ENCODE results near the gene RAB3A.
"Not testable (repeated sequence)": the region's sequence is repeated elsewhere in the genome, so short reads cannot be mapped to it uniquely, and the experiment has no call there.

The RAB3A gene

DNA sequence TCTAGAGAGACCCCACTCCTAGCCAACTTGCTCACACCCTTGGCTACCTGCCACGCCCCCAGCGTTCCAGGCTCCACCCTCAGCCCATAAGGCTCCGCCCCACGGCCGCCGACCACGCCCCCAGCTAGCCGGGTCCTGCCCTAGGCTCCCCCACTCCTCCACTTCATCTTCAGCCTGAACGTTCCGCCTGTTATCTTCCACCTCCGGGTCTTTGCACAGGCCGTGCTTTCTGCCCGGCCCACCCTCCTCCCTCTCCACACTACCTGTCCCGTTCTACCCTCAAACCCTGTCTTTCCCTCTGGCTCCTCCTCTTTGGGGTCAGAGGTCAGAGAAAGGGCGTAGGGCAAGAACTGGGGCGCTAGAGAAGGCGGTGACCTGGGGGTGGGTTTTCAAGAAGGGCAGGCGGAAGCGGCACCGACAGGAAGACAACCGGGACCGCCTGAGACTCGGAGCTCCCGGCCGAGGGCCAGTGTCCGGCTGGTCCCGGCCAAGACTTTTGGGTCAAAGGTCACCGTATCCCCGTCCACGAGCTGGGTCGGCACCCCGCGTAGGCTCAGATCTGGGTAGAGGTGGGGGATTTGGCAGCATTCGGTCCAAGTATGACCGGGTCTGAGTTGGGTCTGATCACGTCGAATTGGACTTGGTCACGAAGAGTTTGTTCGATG is 20.1 kb upstream of the RAB3A start:
- DNase-seq = peak in 1 of 2 experiments; percentile 66

DNA sequence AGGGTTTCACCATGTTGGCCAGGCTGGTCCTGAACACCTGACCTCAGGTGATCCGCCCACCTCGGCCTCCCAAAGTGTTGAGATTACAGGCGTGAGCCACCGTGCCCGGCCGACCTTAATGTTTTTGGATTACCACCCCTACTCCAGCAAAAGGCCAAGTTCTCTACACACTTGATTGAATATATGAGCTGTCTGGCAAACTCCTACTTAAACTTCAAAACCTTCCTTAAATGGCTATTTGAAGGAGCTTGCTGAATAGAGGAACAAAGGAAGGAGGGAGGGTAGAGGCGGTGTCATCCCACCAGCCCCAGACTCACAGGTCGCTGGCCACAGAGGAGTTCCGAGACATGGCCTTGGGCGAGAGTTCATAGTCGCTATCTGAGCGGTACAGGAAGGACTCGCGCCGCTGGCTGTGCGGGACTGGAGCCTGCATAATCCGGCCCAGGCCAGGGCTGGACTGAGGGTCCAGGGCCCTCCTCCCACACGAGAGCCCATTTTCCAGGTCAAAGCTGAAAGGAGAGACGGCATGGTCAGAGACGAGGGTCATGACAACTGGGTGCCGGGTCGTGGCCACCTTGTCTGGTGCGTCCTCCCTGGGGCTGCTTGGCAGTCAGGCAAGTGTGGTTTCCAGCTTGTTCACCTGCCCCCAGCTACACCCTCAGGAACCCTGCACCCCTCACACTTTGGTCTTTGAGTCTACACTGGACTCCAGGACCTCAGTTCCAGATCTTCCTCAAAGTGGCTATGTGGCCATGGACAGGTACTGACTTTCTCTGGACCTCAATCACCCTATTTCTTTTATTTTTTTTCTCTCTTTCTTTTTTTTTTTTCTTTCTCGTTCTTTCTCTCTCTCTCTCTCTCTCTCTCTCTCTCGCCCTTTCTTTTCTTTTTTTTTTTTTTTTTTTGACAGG is 18.2 kb upstream of the RAB3A start:
- DNase-seq = no peak

DNA sequence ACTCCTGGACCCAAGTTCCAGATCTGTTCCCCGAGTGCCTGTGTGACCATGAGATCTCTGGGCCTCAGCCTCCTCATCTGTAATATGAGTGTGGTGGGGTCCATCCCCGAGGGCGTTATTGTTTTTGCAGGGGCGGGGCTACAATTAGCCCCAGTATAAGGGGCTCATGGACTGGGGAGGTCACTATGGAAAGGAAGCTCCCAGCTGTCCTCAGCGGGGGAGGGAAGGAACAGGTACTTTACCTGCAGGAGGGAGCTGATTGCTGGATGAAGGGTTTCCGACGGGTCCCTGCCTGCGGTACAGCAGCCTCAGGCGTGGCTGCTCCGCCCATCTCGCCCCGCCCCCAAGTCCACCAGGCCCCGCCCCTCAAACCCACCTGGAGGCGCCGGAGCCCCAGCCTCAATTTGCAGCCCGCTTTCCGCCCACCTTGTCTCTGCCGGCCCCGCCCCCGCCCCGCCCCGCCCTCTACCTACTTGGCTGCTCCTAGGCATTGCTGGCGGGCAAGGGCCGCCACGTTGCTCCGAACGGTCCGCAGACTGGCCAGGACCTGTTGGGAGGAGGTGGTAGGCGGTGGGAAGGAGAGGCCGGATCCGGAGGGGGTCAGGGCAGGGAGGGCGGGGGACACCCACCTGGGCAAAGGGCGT is 16.9 kb upstream of the RAB3A start:
- DNase-seq = no peak

DNA sequence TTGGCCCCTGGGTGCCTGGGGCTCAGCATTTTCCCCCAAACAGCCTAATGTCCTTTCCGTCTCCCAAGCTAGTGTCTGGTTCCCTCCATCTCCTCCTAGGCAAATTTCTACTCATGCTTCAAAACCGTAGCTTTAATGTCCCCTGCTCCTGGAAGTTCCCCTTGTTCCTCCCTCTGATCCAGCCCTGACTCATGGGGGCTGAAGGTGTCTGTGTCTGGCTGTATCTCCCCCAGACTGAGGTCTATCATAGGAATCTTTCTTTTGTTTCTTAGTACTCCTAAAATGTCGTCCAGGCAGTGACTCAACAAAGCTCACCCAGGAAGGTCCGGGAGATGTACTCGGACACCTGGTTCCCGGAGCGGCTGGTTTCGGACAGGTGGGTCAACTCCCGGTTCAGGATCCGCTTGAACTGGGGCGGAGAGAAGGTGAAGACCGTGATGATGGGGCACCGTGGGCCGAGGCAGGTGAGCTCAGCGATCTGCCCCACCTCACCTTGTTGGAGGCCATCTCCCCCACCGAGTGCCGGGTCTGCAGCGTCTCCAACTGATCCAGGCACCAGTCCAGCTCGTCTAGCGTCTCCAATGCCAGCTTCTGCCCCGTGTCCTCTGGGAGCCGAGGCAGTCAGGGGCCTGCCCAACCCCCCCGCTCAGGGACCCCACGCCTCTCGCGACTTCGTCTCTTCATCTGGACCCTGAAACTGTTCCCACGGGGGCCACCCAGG is 16.2 kb upstream of the RAB3A start:
- no peak for DNase-seq

DNA sequence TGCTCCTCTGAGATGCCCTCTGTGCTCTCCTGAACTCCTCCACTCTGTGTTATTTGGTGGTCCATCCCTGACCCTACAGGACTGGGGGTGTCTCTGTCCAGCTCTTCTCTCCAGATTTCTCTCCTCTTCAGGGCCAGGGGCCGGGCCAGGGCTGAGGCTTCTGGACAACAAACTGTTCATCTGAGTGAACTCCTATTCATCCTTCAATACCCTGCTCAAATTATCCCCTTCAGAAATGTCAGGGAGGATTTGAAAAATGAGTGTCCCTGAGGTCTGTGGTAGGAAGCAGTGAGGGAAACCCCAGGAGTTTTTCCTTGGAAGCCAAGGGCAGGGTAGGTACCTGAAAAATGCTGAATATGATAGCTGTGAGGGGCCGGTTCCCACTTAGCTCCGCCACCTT is 14.8 kb upstream of the RAB3A start:
- no peak for DNase-seq

DNA sequence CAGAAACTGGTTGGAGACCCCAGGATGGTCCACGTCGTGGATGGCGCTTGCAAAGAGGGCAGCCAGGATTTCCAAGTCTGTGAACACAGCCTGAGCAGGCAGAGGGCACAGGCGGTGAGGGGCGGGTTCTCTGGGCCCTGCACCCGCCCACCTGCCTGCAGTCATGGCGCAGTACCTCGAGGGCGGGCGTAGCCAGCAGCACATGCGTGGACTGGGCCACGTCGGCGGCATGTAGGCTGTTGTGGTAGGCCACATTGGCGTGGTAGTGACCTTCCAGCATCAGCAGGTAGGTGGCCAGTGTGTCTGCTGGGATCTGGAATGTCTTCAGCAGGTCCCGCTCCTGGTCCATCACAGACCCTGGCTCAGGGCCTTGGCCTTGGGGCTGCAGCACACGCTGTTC is 14.3 kb upstream of the RAB3A start:
- DNase-seq = no peak

DNA sequence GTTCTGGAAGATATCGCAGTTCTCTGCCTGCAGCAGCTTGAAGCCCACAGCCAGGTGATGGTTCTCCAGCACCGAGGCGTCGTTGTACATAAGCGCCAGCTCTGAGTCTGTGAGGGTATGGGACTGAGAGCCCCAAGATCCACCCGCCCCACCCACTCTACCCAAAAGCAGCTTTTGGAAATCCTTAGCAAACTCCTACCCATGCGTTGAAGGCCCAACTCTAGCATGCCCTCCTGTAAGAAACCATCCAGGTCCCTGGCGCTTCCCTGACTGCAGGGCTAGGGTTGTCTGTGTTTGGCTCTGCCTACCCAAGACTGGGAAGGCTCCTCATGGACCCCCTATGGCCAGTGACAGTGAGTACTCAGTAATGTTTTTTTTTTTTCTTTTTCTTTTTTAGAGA is 12.9 kb upstream of the RAB3A start:
- no peak for DNase-seq

DNA sequence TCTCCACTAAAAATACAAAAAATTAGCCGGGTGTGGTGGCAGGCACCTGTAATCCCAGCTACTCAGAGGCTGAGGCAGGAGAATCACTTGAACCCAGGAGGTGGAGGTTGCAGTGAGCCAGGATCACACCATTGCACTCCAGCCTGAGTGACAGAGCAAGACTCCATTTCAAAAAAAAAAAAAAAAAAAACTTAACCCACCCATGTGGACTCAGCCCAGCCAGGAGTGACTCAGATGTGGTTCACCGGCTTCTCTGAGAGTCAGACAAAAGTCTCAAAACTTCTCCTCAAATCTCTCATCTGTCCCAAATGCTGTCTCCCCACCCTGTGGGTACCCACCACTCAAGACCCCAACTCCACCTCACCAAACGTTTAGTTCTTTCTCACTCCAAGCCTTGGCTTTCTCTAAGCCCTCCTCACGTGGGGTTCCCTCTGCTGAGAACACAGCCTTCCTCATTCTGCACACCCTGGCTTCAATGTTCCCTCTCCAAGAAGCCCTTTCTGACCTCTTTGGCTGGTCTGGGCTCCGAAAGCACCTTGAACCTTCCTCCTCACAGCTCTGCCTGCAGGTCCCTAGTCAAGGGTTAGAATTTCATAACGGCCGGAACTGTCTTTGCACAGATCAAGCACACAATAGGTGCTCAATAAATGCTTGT is 11.1 kb upstream of the RAB3A start:
- peak in 1 of 2 experiments; percentile 29 for DNase-seq

DNA sequence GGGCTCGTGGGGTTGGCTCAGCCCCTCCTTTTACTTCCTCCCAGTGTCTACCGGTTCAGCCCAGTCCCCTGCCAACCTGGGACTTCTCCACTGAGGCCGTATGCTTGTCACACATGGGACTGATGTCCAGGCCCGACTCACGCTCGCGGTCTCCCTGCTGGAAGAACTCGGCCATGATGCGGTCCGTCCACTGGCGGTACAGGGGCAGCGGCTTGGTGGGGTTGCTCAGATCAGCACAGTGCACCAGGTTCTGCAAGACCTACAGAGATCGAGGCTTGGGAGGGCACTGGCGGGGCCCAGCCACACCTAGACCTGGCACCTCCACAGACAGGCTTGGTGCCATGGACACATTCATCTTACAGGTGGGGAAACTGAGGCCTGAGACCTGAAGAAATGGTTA is 7.8 kb upstream of the RAB3A start:
- DNase-seq = no peak

DNA sequence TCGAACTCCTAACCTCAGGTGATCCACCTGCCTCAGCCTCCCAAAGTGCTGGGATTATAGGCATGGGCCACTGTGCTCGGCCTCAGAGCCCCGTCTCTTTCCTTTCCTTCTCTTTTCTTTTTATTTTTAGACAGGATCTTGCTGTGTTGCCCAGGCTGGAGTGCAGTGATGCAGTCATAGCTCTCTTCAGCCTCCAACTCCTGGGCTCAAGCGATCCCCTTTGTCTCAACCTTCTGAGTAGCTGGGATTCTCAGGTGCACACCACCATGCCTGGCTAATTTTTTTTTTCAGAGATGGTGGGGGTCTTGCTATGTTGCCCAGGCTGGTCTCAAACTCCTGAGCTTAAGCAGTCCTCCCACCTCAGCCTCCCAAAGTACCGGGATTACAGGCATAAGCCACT is 6.1 kb upstream of the RAB3A start:
- DNase-seq = not testable (repeated sequence)

DNA sequence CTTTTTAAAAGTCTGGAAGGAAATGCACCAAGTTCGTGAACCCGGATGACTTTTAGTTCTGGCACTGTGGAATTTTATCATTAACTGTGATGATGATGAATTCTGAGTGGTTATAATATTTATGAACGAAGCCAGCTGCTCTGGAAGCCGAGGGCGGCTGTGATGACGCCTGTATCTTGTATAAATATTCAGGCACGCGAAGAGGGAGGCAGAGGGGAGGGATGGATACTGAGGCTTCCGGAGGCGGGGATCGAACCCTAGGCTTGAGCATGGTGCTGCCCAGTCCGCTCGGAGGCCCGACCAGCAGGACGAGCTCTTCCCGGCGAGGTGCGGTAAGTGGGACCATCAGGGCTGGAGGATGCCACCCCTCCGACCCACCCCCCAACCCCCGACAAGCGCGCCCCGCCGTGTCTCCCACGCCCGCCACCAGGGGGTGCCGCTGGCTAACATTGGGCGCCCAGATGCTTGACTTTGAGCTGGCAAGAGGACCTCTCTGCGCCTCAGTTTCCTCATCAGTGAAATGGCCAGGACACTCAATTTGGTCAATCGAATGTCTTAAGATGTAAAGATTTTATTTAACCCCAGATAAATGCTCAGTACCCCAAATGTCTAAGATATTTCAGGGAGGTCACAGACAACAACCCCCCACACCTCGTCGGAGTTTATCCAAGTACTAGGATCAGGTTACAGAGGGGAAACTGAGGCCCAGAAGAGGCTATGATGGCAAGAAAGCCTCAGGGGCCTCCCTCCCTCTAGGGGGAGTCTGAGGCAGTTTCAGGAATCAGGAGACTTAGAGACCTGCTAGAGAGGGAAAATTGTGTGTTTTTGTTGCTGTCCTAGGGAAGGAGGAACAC is 4.5 kb upstream of the RAB3A start:
- DNase-seq = no peak

DNA sequence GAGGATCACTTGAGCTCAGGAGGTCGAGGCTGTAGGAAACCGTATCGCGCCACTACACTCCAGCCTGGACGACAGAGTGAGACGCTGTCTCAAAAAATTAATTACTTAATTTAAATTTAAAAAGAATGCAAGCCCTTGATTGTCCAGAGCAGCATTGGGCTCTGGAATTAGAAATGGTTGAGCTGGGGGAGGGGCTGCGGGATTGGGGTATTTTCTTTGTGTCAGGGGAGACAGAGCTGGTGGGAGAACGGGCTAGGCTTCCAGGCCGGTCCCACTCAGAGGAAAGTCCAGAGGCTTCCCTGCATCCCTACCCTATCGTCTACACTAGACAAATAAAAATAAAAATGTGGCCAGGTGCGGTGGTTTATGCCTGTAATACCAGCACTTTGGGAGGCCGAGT is 2.2 kb upstream of the RAB3A start:
- no peak for DNase-seq

DNA sequence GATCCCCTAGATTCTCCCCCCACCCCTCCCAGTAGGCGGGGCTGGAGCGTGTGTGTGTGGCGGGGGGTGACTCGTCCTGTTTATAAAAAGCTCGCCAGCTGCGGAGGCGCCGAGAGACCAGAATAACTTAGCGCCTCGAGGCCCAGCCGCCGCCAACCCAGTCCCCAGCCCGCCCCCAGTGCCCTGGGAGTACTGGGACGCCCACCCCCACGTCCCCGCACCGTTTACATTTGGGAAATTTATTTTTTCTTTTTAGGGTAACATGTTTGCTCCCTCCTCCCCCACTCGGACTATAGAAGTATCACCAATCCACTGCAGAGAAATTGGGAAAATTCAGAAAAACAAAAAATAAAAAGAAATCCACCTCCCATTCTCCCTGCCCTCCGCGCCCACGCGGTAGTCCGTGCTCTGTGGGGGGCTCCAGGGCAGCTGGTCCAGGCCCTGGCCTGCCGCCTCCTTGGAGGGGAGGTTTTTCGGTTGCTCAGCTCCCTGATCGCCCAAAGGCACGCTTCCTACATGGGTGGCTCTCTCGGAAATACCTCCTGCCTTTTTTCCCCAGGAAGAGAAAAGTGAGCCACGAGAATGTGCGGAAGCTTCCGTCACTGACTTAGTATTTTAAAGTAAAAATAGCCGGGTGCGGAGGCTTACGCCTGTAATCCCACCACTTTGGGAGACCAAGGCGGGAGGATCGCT is 1.5 kb upstream of the RAB3A start:
- DNase-seq = peak in 1 of 2 experiments; percentile 20

DNA sequence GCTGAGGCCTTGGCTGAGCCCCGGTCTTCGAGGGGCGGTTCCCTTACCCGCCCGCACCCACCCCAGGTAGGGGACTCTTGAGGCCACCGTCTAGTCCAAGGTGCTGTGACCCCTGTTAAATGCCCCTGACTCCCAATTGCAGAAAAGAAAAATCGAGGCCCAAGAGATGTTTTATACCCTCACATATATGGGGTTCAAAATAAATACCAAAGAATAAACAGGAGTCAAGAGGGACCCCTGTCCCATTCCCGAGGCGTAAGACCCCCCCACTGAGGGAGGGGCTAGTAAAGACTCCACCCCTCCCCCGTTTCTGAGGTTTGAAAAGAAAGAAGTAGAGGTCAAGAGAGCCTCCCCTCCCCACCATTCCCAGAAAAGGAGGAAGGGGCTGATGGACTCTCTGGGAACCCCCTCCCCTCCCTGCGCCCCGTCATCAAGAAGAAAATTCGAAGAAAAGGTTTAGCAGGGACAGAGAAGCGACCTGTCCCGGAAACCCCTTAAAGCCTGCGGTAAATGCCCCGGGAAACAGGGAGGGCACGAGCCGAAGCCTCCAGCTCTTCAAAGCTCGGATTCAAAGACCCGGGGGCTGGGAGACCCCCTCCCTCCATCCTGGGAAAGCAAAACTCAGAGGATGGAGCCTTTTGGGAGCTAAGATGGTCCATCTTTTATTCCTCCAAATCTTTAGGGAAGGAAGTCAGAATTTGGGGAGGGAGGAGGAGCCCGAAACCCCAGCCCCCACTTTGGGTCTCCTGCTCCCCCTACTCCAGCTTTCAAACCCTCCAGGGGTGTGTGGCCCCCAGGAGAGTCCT is 755 bp upstream of the RAB3A start:
- DNase-seq = peak; percentile 67 to 84

DNA sequence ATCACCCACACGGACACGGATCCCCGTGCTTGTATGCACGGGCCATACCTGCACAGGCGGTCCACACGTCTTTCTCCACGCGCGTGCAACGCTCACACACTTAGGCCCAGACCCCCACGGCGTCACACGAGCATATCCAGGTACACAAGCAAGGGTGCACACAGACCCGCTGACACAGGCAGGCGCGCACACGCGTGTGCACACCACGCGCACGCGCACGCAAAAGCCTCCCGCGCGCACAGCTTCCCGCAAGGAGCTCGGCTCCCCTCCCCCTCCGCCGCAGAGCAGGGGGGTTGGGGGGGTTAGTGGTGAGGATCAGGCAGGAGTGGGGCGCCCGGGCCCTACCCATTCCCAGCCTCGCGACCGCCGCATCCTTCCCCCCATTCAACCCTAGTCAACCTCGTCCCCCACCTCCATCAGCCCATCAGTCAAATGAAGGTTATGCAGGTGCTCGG is 407 bp downstream of the RAB3A start:
- DNase-seq = no peak

DNA sequence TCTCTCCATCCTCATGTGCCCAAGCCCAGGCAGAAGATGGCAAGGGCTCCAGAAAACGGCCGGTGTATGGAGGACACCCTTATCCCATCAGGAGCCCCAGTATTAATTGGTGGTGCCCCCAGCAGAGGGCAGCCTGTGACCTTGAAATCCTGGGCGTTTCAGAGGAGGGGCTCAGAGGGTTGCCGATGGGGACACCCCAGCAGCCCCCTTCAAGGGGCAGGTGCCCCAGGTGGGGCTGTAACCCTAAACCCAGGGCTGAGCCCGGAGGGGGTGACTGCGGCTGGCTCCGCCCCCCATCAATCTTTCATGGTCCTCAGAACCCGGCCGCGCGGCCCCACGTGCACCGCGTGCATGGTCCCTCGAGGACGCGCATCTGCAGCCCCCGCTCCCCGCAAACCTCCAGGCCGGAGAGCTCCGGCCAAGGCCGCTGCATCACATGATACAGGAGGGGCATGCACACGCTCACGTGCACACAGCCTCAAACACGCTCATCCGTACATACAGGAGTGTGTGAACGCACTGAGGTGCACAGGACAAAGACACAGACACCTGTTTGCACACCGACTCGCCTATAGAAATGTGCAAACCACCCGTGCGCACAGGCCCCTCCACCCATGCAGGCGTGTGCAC is 949 bp downstream of the RAB3A start:
- DNase-seq = no peak

DNA sequence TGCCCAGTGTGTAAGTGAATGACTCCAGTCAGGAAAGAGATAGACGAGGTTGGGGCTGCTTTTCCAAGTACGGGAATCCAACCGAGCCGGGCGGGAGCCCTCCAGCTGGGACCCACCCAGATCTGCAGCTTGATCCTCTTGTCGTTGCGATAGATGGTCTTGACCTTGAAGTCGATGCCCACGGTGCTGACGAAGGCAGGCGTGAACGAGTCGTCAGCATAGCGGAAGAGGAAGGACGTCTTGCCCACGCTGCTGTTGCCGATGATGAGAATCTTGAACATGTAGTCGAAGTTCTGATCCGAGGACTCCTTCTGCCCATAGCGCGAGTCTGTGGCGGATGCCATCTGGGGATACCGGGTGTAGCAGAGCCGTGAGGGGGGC is 1.5 kb downstream of the RAB3A start:
- no peak for DNase-seq

DNA sequence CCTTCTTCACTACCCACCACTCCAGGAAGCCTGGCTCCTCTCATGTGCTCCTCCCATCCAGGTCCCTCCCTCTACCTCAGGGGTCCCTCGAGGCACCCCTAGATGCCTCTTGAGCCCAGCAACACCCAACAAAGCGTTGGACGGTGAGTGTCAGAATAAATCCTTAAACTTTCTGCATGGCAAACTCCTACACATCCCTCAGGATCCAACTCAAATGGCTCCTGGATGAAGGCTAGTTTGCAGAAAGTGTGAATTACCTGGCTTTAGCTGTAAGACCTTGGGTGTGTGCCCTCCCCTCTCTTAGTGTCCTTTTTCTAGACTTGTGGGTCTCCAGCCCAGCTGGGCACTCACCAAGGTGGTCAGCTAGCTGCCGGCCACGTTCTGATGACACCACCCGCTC is 5.5 kb downstream of the RAB3A start:
- no peak for DNase-seq

DNA sequence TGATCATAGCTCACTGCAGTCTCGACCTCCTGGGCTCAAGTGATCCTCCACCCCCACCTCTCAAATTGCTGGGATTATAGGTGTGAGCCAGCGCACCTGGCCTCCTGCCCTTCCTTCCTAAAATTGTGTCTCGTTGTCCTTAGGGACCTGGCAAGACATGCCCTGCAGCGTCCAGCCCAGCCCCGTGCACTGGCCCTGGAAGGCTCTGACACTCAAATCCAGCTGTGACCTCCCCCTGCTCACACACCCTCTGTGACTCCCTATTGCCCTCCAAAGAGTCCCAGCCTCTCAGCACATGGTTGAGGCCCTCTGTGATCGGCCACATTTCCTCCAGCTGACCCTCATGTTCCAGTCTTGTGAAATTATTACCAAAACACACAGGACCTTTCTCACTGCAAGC is 5.9 kb downstream of the RAB3A start:
- DNase-seq = no peak

DNA sequence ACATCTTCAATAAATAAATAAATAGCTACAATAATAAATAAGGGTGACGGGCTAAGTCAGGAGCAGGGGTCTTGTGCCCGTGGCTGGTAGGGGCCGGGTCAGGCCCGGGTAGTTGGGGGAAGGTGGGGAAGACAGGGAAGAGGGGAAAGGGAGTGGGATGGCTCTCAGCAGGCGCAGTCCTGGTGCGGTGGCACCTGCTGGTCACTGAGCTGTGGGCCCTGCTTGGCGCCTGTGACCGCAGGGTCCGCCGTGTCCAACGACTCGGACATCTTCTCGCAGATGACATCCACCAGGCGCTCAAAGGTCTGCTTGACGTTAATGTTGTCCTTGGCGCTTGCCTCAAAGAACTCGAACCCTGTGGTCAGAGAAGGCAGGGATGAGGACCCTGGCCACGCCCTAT is 6.5 kb downstream of the RAB3A start:
- DNase-seq = no peak
